Endothelial cell of umbilical vein (primary cell): ENCODE data around the gene ZNF768.

ENCODE experiments used
- CTCF ChIP-seq, 2 donors: IDR thresholded peaks; 1 replicate in 1 of 2; 2 replicates in 1 of 2; pipeline ENCODE4 v1.5.1; 2011; ENCODE audit warnings: low read length in 2 of 2, mild to moderate bottlenecking in 2 of 2, moderate library complexity in 2 of 2, control low read depth in 1 of 2, inconsistent platforms in 1 of 2, low read depth in 1 of 2; ENCODE audit not compliant: insufficient read depth in 1 of 2; ENCODE audit errors: extremely low read depth in 1 of 2
- EZH2 ChIP-seq: IDR thresholded peaks from 2 replicates; pipeline ENCODE4 v1.6.1; 2012; ENCODE audit warnings: borderline replicate concordance, low read depth, mild to moderate bottlenecking, moderate library complexity, low read length, inconsistent platforms; ENCODE audit not compliant: severe bottlenecking
- MAX ChIP-seq: IDR thresholded peaks from 2 replicates; pipeline ENCODE4 v1.6.1; 2011; ENCODE audit not compliant: insufficient read depth, insufficient read length
- MYC ChIP-seq: IDR thresholded peaks from one replicate; pipeline ENCODE4 v1.6.1; 2011; ENCODE audit warnings: mild to moderate bottlenecking, low read depth, low read length
- POLR2A ChIP-seq: IDR thresholded peaks from 2 replicates; pipeline ENCODE4 v1.6.1; 2012; ENCODE audit warnings: low read depth, mild to moderate bottlenecking, control low read depth, low read length
- POLR2AphosphoS5 ChIP-seq: IDR thresholded peaks from 2 replicates; pipeline ENCODE4 v1.6.1; 2012; ENCODE audit warnings: low read depth, mild to moderate bottlenecking, control low read depth, low read length, moderate library complexity; ENCODE audit not compliant: insufficient read depth

- TF ChIP-seq MAX, result no peak
- TF ChIP-seq POLR2A, result no peak
- no peak for TF ChIP-seq CTCF (IDR thresholded peaks at IDR 0.05; ENCODE audit: extremely low read depth in 1 of 2, insufficient read depth in 1 of 2, low read depth in 1 of 2, low read length in 2 of 2)
- no peak for TF ChIP-seq MYC
- TF ChIP-seq POLR2AphosphoS5, result no peak
- no peak for TF ChIP-seq EZH2
Measured at GRCh38 chr16:30510376-30510938, 15.9 kb downstream of the ZNF768 start.
